MM.1S (cell line): Measurements from ENCODE around the gene PRR33.

Experiments used
- CTCF ChIP-seq: fragments of 300-600 bp; sonication (generic); IDR thresholded peaks from 2 replicates; pipeline ENCODE4 v1.5.1; 2016; ENCODE audit warnings: antibody characterized with exemption, low read length, mixed read lengths
- EZH2 ChIP-seq: fragments of 300-600 bp; sonication (generic); optimal IDR thresholded peaks from 2 replicates; pipeline ENCODE3; 2017; ENCODE audit warnings: low read depth, mild to moderate bottlenecking, antibody characterized with exemption, low read length, mixed read lengths
- EZH2phosphoT487 ChIP-seq: fragments of 300-600 bp; sonication (generic); IDR thresholded peaks from 2 replicates; pipeline ENCODE4 v1.6.1; 2018; ENCODE audit warnings: antibody characterized with exemption, low read length

- TF ChIP-seq CTCF (no peak), EZH2 (no peak), EZH2phosphoT487 (no peak)
Measured at GRCh38 chr11:1866776-1867175, 24.9 kb downstream of the PRR33 start.
